GM12801 (cell line): ENCODE results near the gene DTNA.

Source experiments
- CTCF ChIP-seq: IDR thresholded peaks from one replicate; pipeline ENCODE4 v1.5.1; 2011; ENCODE audit warnings: control low read depth; ENCODE audit not compliant: insufficient read length; ENCODE audit errors: extremely low read depth

DTNA gene

GRCh38 chr18:34932792-34933466 is 222.8 kb downstream of the DTNA start:
- no peak for TF ChIP-seq CTCF

- TF ChIP-seq CTCF, result no peak
These were observed 224.0 kb downstream of the DTNA start for GRCh38 chr18:34933909-34934661.

- no peak for TF ChIP-seq CTCF
These were observed 226.7 kb downstream of the DTNA start for GRCh38 chr18:34936772-34937171.

GRCh38 chr18:34938090-34938489 is 228.0 kb downstream of the DTNA start:
- TF ChIP-seq CTCF, result no peak
